Measurements from ENCODE around the gene GRB2.
A peak's percentile ranks its signal among the peaks of the same experiment; 100 is the strongest.

Gene GRB2

GRCh38 chr17:75271955-75272847, 133.3 kb downstream of the GRB2 start:
- DNase-seq: peak; percentile 49

GRCh38 chr17:75271233-75271954, 134.1 kb downstream of the GRB2 start:
- DNase-seq: no peak

- DNase-seq: no peak
Measured at GRCh38 chr17:75270966-75271232, 134.6 kb downstream of the GRB2 start, which contains the start of gene MIF4GD. TSS of gene MIF4GD (minus strand) at chr17:75271231. CDS start at chr17:75270195, 1,036 bp downstream.

- peak; percentile 13 for DNase-seq
Measured at GRCh38 chr17:75270218-75270965, 135.1 kb downstream of the GRB2 start.

GRCh38 chr17:75269844-75270217, 135.6 kb downstream of the GRB2 start:
- no peak for DNase-seq
